H1 (cell line): ENCODE measurements around the gene DECR2. TPM values are rescaled to one million over a fixed set of nuclear protein-coding genes. Genes with fewer than 3 reads are reported as not detected.

ENCODE experiments used
- E2F6 ChIP-seq: IDR thresholded peaks from 2 replicates; pipeline ENCODE4 v1.6.1; 2012; ENCODE audit warnings: inconsistent platforms
- polyA plus RNA-seq, 7 experiments: library from polyadenylated mRNA; depleted of rRNA in 3 of 7; stranded (reverse) in 5 of 7; unstranded in 2 of 7; fragments of >200 nt in 5 of 7; fragments of 200-250 nt in 2 of 7; gene quantifications; 1 replicate in 5 of 7; 2 replicates in 1 of 7; 4 replicates in 1 of 7; pipeline versions ENCODE4 v1.2.1 to v1.2.3, GENCODE V29; 2011 to 2013; ENCODE audit warnings: missing spikeins in 2 of 7, mixed read lengths in 2 of 7
- total RNA-seq: library from RNA; stranded (reverse); fragmentation: NEBNext Ultra II Directional; extraction: Animal tissue kit (Norgen Biotek cat#: 25700); gene quantifications from 2 replicates; pipeline ENCODE4 v1.2.1, GENCODE V29; 2021

DECR2 gene
- total and polyA plus RNA-seq, 2 of the 8 experiments (the other 6 are each of a cell fraction or from before 2014, with no cell fraction given) = 28.2 to 39.9 TPM

GRCh38 chr16:366476-366875, 35.2 kb upstream of the DECR2 start (continued):
- TF ChIP-seq E2F6 = no peak
- TF ChIP-seq, all 59 proteins: peak for 0
